DMS 273 (cell line): Measurements from ENCODE around the gene HLA-DOA.

Experiments used
- DNase-seq: peaks from one replicate; lab custom pipeline; 2025; ENCODE audit not compliant: unreplicated experiment; lab: John Stamatoyannopoulos, UW

The HLA-DOA gene

DNA sequence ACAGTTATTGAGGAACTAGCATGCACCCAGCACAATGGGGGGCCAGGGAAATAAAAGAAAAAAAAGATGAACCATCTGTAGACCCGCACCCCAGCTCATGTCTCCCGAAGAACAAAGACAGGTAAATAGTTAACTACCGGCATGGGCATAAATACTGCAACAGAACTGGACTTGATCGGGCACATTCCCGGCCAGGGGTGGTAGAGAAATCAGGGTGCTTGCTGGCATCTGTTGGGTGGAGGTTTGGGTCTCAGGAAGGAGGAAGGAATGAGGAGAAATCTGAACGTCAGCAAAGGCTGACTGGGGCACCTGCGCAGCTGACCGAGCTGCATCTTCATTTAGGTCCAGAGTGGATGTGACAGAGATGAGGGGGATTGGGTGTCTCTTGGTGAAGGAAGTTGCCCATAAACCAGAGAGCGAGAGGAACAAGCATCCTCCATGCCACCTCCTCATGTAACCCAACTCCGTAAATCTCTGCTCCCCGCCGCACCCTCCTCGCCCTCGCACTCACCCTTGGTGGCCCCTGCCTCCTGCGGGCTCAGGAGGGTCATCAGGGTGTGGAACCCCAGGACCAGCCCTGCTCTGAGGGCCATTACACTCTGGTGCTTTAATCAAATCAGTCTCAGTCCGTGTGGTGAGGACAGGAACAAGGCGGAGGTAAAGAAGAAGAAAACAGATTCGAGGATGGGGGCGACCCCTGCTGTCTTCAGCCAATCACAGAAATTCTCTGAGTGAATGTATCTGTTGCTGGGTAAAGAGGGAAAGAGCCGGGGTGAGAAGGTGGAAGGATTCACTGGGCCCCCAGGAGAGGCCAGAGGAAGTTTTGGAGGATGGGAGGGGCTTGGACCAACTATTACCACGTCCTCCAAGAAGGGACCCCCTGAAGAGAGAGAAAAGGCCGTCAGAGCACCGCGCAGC, at the start of gene HLA-DOA:
Gene HLA-DOA, minus strand, starts transcription at position 648 of the 918 bp plus-strand sequence.
- DNase-seq: peak; percentile 80

DNA sequence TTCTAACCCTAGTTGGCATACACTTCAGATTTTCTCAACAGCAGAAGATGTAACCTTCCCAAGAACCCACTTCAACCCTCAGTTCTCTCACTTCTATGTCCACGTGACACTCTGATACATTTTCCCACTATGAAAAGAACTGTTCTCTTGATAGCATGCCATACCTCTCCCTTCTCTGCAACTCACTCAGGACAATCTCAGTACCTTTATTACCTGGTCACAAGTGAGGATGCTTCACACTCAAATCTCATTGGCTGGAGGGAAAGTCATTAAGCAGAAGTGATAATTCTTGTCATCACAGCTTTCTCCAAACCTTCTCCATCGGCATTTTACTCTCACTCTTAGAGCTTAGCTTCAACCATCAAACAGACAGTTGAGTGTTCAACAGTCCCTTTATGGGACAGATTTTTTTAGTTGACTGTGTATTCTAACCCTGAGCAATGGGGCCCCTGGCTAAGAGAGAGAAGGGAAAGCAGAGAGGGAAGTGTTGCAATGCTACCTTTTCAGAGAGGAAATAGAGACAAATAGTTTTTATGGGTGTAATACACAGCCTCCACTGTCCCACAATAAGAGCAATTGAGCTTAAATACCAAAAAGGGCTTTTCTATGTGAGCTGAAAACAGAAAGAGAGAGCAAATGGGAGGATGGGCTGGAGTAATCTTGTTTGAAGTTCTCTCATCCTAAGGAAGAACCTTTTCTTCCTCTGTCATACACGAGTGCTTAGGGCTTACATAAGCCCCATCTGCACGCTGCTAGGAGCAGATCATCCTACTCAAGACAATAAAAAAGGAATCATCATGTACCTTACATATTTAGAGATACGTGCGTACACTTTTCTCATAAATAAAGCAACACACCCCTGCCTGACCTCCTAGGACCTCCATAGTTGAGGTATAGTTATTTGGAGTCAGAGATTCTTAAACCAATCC, 48.1 kb upstream of the HLA-DOA start:
- no peak for DNase-seq

DNA sequence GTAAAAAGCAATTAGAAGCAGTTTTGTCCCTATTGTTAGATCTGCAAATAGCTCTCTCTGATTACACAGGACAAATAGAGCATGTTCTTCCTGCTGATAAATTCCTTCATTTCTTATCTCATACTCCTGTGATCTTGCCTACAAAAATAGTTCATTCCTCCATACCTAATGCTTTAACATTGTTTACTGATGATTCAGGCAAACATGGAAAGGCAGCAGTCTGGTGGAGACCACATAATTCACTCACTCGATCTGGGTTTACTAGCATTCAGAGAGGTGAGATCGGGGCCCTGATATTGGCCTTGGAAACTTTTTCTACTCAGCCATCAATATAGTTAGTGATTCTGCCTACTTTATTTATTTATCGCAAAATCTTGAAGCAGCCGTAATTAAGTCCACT, 43.8 kb upstream of the HLA-DOA start:
- no peak for DNase-seq

DNA sequence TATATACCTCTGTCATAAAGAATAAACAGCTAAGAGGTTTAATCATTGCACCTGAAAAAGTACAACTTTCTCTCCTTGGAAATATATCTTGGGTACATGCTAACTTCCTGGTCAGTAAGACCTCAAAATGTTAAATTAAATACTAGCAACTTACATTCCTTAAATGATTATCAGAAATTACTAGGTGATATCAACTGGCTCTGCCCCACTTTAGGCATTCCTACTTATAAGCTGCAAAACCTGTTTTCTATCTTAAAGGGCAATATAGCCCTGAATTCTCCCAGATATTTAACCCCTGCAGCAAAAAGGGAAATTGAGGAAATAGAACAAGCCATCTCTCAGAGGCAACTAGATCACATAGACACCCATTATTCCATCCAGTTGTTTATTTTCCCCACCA, 43.2 kb upstream of the HLA-DOA start:
- DNase-seq: no peak

DNA sequence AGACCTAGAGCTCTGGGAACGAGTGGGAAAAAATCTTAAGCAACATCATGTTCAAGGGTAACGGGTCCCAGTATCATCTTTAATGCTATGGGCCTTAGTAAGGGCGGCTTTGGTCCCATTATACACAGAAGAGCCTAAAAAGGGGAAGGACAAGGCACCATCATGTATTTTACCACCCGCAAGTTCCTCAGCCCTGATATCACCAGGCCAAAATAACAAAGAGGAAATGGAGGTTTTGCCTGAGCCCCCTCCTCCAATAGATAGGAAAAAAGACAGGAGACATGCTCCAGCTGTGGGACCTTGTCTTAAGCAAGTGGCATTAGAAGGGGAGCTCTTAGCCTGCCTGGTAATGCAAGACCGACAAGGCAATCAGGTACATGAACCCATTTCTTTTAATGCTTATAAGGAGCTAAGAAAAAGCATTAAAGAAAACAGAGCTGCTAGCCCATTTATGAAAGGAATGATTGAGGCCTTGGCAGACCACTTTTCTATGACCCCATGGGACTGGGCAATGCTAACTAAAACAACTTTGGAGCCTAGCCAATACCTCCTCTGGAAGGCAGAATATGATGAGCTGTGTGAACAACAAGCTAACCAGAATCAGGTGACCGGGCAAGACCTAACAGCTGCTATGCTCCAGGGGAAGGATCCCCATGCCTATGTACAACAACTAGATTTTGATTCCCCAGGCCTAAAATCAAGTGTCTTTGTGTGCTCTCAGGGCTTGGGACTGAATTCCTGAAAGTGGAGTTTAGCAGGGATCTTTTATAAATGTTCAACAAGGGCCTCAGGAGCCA, 40.8 kb upstream of the HLA-DOA start:
- DNase-seq: no peak

DNA sequence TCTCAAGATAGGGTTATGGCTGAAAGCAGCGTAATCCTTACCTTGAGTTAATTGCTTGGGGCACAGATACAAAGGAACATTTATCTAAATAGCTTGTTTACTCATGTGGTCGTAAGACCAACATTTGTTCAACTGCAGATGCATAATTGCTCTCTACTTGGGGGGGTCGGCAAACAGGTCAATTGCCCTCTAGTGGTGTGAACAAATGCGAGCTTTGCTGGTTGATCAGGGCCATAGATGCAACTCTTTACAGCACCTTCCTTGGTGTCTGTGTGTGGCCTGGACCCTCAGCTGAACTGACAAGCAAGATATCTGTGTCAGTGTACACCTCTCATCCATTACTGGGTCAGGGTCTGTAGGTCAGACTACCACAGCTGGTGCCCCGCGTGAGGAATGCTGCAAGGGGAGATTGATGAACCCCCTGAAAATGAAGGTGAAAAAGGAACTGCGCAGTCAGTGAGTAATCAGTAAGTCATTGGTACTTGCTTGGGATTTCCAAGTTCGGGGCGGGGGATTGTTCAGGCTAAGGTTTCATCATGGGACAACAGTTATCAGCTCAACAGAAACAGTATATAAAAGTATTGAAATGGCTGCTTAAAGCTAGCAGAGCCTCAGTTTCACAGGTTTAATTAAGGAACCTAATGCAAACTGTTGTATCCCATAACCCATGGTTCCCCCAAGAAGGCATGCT, 40.1 kb upstream of the HLA-DOA start:
- DNase-seq: peak; percentile 16

DNA sequence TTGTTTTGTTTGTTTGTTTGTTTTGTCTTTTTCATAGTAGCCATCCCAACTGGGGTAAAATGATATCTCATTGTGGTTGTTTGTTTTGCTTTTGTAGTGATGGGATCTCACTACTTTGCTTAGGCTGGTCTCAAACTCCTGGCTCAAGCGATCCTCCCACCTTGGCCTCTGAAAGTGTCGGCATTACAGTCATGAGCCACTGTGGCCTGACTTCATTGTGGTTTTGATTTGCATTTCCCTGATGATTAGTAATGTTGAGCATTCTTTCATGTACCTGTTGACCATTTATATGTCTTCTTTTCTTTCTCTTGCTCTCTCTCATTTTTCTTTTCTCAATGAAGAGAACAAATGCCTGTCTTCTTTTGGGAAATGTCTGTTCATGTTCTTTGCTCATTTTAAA, 30.8 kb upstream of the HLA-DOA start:
- no peak for DNase-seq

DNA sequence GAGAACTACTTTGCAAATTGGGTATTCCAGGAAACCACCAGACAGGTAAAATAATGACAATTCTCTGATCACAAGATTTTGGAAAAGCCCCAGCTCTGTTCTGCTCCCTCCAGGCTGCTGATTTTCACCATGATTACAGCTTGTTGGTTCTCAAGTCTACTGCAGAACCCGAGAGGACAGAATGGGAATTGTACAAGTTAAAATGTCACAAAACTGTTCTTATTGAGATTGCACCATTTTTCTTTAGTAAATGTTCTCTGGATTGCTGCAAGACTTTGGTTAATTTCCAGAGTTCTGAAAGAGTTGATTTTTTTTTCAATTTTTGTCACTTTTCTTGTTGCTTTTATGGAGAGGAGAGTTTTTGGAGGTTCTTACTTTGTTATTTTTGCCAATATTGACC, 27.1 kb upstream of the HLA-DOA start:
- DNase-seq: no peak

DNA sequence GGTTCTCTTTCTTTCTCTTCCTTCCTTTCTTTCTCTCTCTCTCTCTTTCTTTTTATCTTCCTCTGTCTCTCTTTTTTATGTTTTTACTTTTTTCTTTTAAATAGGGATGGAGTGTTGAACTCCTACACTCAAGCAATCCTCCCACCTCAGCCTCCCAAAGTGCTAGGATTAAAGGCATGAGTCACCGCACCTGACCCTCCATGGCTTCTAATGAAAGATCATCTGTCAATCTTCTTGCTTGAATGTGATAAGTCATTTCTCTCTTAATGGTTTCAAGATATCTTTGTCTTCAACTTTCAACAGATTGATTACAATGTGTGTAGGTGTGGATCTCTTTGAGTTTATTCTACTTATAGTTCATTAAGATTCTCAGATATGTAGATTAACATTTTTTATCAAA, 25.2 kb upstream of the HLA-DOA start:
- DNase-seq: no peak

DNA sequence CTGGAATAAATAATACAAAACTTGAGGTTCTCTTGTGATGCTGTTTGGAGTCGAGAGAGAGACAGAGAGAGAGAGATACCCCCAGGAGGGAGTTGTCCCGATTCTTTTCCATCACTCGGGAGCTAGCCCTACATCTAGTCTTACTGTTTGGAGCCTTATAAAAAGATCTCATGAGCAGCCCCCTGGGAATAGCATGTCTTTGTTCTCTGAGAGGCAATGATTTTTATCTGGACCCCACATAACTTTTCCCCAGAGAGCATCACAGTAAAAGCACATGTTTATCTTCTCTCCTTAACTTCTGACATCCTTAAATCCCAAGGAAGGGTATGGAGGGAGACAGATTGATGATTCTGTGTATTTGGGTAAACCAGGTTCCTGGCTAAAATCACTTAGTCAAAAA, 20.9 kb upstream of the HLA-DOA start:
- no peak for DNase-seq

DNA sequence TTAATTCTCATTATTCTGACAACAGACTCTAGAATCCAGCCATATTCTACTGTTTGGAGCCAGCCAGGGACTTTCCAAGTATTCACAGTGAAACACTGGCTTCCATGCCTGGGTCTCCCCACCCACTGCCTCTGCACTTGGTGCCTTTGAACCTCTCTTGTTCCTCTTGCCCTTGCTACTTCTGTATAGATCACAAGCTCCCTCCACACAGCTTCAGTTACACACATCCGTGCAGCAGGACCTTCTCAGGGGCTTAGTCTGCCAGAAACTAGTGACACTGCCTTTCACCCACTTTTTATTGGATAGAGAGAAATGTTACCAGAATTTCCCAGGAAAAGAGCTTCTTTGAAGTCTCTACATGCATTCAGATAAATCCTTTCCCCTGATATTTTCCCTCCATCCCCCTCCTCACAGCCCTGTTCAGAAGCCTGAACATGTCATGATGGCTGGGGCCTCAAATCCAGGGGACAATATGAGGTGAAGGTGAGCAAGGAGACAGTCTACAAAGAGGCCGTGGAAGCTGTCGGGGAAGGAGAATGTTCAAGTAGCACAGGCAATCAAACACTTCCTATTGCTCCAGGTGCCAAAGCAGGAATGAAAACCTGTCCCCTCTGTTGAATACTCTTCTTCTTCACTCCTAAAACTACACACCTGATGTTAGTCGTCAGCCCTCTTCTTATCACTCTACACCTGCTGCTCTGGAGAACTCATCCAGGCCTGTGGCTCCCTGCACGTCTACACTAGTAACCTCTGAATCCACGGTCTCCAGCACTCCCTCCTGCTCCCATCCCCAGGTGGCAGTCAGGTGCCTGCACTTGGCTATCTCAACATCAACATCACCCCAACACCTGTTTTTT, 20.2 kb upstream of the HLA-DOA start:
- peak; percentile 44 for DNase-seq

DNA sequence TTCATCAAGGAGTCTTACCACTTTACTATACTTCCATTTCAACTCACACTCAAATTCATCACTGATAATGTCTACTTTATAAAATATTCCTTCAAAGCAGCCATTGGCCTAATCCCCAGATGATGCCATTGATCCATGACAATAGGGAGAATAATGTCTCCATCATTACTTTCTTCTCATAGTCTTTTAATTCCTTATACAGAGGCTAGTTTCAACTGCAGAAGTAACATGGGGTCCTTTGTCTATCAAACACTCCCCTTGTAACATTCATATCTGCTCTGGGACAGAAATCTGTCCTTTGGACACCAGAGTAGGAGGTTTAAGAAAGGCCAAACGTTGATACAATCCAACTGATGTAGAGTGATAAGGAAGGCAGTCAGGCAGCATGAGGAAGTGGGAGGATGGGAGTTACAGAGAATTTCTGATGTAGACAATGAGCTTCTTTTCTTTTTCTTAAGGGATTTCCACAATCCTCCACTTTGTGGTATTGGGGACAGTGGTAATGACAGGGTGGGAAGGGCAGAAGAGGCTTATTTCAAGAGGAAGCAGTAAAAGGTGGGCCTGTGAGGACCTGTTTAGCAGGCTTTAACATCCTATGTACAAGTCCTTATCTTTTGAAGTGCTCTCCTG, 18.9 kb upstream of the HLA-DOA start:
- DNase-seq: no peak

DNA sequence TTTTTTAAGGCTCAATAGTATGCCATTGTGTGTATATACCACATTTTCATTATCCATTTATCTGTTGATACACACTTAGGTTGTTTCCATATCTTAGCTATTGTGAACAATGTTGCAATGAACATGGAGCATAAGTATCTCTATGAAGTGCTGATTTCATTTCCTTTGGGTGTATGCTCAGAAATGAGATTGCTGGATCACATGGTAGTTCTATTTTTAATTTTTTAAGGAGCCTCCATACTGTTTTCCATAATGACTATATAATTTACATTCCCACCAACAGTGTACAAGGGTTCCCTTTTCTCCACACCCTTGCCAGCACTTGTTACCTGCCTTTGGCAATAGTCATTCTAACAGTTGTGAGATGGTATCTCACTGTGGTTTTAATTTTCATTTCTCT, 15.1 kb upstream of the HLA-DOA start:
- no peak for DNase-seq

DNA sequence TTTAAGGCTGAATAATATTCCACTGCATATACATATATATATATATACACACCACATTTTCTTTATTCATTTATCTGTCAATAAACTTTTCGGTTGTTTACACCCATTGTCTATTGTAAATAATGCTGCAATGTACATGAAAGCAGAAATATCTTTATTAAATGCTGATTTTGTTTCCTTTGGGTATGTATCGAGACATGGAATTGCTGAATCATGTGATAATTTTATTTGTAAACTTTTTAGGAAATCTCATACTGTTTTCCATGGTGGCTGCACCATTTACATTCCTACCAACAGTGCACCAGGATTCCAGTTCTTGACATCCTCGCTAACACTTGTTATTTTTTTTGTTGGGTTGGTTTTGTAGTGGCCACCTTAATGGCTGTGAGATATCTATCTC, 14.1 kb upstream of the HLA-DOA start:
- no peak for DNase-seq

DNA sequence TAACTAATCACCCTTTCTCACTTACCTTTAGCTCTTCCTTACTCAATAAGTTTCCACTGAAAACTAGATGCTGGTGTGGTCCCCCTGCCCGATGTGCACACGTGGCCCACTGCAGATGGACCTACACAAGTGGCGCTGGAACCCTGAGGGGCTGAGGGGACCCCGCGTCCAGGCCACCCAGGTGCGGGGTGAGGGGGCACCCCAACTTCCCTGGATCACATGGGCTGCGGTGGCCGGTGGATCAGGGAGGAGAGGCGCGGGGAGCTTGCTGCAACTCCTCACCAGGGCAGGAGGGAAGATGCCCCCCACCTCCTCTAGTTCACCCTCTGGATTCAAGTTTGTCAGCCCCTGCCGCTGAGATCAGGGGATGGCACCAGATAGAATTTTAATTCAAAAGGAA, 12.5 kb upstream of the HLA-DOA start:
- no peak for DNase-seq

DNA sequence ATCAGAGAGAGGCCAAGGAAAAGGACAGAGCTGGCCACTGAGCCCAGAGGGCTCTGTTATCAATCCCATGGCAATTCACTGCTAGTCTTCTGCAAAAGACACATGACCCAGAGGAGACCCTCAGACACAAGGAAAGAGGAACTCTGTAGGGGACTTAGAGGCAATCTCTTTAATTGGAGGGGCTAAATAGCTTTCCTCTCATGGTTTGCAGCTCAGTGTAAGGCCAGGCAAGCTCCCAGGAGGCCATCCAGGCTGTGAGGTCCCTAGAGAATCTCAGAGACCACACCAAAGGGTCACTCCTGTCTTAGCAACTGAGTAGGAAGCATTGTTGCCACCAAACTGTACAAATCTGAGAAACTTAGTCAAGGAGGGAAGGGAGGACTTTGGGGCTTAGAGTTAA, 10.0 kb upstream of the HLA-DOA start:
- DNase-seq: no peak

DNA sequence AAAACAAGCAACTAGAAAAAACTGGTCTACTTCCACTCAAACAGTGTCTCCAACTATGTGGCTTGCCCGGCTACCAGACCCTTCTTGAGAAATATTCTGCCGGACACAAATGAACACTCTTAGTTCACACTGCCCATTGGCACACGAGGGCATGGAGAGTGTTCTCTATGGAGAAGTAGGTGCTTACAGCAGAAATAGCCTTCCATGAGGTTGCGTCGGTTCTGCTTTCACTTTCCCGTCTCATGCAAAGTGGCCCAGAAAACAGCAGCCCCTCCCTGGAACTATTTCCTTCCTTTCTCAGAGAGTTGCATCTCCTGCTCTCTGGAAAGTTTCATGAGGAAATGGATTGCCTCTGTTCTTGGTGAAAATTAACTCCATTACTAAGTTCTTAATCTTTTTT, 9.5 kb upstream of the HLA-DOA start:
- DNase-seq: no peak

DNA sequence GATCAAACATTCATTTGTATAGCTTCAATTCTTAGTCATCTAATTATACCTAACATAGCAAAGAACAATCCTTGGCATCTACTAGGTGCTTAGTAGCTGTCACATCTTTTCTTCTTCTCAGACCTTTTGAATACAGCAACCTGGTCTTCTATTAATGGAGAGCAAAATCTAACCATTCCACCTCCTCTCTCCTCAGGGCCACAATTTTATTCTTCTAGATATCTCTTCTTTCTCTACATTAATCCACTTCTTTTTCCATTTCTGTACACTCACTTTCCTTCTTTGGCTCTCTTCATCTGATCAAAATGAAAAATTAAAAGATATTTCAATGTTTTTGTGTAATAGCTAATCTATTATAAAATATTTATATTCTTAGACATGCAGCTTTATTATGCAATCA, 9.0 kb upstream of the HLA-DOA start:
- no peak for DNase-seq

DNA sequence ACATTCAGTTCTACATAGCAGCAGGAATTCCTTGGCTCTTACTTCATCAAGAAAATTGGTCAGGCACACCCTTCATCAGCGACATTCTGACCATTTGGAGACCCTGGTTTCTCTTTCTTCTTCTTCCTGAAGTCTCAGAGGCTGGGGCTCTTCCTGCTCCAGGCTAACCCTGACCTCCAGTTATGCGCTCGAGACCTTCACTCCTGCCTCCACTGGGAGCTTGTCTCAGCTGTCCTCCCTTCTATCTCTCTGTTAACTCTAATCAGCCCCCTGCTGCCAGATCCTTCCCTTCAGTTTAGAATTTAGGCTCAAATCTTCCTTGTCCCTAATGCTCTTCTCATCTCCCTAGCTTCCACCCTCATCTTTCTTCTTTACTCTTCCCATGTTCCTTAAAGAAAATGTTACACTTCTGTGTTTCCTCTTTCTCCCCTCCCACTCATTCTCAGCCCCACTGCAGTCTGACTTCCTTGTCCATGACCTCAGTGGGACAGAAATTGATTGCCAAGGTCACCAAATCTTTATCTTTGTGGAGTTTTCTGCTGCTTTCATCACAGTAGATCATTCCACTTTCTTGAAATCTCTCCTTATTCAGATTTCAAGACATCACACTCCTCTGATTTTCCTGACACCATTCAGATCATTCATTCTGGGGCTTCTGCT, 8.4 kb upstream of the HLA-DOA start:
- no peak for DNase-seq
